Stimulated activated CD4-positive, alpha-beta T cell treated with anti-CD3 and anti-CD28 coated beads, Interleukin-12 subunit alpha, Interleukin-12 subunit beta, amount 100 ng/mL, for 24 hours (primary cell): ENCODE measurements around the gene SRGAP1.
"Not testable (repeated sequence)": the region's sequence is repeated elsewhere in the genome, so short reads cannot be mapped to it uniquely, and the experiment has no call there.

Experiments used
- DNase-seq, 2 experiments: peaks; one replicate each; pipeline ENCODE4 v3.0.0-alpha.2; 2020; ENCODE audit warnings: low read depth in 2 of 2

Gene SRGAP1

DNA sequence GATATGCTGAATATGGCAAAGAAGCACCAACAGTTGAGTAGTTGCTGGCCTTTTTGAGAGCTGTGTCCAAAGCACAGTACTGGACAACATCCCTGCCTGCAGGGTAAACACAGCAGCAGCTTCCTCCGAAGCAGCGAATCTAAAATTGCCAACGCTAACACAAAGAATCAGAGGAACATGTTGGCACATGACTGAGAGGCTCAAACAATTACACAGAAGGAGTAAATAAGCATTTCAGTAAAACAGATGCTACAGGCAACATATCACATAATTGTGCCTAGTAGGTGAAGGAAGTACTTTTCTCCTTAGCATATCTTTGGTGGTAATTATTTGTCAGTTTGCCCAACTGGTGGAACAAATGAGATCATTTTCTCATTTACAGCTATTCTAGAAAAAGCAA, 325.5 kb downstream of the SRGAP1 start:
- no peak for DNase-seq

DNA sequence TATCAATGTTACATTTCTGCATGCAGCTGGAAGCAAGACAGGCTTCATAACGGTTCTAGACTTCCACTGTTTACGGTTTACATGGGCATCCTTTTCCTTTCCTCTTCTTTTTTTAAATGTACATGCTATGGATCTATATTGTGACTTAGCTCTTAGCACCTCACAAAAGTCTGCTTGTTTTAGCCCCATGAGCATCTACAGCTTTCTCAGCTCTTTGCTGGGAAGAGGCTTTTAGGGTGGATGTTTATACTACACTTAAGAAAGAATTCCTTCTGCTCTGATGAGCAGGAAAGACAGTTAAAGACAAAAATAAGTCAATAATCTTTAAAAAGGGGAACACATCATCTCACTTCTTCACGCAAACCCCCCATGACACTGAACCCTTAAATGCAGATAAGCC, 326.2 kb downstream of the SRGAP1 start:
- DNase-seq, result no peak

DNA sequence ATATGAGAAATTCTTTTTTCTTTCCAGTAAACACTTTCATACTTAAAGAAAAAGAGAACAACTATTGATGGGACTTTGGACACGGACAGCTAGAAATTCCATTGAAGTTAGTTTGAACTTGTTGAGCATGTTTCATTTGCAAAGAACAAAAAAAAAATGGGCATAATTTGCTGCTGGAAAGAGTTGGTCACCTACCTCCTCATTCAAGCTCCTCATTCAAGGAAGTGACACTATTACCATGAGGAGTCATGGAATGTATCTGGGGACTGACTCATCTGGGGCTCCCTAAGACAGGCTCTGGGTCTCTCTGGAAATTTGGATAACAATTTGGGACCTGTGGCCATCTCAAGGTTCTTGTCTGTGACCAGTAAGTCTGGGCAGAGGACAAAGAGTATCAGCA, 327.2 kb downstream of the SRGAP1 start:
- DNase-seq, result no peak

DNA sequence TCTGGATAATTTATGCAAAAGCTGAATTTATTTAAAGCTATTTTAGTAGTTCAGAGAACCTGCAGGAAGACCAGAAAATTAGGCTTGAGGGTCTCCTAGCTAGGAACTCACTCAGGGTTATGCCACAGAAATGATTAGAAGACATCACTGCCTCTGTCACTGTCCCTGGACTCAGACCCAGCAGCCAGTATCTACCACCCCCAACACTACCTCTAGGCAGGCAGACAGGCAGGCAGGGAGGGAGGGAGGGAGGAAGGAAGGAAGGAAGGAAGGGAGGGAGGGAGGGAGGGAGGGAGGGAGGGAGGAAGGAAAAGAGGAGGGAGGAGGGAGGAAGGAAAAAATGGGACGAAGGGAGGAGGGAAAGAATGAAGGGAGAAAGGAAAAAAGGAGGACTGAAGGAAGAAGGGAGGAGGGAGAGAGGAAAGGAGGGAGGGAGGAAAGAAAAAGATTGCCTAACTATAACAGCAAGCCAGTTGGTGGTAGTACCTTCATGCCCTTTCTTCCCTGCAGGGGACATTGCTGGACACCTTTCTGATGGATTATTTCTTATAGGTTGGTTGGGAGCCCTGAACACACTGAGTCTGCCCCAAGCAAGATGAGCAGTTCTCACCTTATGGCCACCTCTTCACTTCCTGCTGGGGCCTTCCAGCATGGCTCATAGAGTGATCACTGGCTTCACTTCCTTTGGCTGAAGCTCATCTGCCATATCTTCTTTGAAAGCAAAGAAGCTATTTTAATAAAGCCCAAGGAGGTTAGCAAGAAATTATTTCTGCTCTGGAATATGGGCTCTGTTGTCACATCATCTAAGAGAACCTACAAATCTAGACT, 327.9 kb downstream of the SRGAP1 start:
- no peak for DNase-seq

DNA sequence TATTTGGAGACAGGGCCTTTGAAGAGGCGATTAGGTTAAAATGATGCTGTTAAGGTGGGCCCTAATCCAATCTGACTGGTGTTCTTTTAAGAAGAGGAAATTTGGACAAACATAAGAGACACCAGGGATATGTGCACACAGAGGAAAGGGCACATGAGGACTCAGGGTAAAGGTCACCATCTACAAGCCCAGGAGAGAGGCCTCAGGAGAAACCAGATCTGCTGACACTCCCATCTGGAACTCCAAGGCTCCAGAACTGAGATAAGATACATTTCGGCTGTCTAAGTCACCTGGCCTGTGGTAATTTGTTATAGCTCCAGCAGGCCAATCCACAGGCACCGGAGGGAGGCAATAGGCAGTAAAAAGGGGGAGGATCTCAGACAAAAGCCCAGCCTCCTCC, 329.0 kb downstream of the SRGAP1 start:
- DNase-seq, result no peak

DNA sequence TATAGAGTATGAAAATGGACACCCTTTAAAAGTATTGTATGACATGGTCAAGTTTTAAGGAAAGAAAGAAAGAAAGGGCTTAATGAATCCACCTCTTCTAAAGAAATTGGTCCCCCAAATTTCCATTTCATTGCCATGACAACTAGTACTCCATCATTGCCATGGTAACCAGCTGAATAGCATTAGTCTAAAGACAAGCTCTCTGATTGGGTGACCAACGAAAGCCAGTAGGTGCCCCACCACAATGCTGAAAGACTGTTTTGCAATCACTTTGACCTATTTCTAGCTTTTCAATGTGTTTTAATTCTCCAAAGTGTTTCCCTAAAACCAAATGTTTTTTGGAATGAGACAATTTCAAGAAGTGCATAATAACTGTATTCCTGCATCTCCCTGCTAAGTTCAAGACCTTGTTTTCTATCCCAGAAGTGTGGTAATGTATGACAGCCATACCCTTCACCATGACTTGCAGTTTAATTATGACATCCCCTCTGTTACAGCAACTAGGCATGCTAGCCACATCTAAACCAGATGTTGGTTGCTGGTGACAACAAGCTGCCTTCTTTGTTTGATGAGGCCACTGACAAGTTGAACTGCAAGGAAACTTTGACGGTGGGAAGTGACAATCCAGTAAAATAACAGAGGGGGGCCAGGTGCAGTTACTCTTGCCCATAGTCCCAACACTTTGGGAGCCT, 330.9 kb downstream of the SRGAP1 start:
- DNase-seq, result no peak

DNA sequence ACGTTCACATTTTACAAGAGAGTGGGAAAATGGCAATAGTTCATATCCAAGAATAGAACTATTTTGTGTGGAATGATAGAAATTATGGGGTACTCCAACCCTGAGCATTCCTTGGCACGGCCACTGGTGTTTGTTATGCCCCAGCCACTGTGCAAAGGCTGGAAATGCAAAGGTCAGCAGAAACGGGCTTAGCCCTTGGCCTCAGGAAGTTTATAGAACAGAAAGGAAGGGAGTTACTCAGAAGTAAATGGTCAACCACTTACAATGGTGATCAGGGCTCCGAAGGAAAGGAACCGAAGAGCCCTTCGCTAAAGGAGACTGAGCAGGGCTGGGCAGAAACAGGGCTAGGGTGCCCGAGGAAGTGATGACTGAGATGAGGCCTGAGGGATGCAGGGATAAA, 332.5 kb downstream of the SRGAP1 start:
- DNase-seq, result no peak

DNA sequence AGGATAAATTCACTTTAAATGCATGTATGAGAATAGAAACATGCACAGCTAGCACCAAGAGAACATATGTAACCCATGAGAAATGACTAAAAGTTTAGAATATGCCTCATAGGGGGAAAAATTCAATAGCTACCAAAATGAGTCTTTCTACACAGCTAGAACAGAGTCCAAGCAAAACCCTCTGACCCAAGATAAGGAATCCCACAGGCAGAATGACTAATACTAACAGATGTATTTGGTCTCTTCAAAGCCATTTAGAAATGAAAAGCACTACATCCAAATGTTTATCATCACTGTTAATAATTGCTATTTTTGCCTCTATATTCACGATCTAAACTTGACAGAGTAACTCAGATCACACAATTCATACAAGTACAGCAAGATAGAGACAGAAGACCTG, 333.6 kb downstream of the SRGAP1 start:
- DNase-seq, result no peak

DNA sequence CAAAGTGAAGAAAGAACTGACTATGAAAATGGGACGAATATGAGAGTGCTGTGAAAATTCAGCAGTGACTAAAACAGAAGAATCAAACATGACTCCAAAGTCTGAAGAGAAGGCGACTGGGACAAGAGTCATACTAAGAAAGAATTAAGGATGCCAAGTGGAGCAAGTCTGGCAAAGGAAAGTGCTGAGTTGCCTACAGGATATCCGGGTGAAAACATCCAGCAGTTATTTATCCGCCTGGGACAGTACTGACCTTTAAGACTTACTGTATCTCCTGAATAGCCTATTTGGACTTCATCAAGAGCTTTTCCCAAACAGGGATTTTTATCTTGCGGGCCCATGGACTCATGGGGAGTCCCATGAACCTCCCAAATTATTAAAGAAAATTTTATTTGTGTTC, 336.5 kb downstream of the SRGAP1 start:
- no peak for DNase-seq

DNA sequence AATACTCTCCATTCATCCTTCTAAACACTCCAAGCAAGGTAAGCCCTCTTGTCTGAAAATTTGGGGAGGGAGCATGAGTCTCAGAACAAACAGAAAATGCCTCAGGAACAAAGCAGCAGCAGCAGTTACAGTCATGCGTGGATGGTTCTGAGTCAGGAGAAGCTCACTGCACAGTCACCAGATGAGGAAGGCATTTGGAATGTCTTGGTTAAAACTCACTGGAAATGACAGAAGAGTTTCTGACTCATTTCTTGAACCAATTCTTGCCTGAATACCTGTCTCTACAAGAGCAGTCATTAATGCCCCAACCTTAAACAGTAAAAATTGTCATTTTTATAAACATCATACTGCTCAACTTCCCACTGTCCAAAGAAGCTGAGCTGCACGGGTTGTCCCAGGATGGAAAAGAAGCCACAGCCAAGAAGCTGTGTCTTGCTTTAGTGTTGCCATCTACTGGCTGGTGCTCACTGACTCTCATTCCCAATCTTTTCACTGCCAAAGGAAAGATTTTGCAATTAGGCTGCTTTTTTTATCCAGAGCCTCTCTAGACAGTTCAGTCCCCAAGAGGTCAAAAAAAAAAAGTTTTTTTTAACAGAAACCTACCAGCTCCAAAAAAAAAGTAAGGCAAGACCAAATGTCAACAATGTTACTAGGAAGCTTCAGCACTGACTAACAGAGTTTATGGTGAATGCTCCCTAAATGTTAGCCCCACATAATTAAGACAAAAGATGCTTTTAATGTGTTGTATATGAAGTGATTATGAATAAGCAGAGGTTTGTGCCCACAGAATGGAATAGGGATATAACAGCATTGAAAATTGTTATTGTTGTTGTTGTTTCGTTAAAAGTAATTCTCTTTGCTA, 337.2 kb downstream of the SRGAP1 start:
- no peak for DNase-seq

DNA sequence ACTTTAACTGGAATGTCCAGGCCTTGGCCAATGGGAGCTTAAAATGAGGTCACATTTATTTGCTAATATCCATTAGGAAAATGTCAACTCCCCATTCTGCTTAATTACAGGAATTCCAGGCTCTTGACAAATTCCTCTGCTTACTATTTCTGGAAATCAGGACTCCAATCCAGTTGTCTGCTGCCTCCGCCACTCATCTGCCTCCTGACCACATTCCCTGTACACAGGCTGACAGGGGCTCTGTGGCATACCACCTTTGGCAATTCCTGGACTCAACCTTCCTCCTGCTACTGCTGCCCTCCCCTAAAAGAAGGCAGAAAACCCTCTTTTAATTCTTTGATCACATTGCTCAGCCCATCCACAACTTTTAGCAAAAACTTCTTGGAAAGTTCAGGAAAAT, 339.7 kb downstream of the SRGAP1 start:
- no peak for DNase-seq

DNA sequence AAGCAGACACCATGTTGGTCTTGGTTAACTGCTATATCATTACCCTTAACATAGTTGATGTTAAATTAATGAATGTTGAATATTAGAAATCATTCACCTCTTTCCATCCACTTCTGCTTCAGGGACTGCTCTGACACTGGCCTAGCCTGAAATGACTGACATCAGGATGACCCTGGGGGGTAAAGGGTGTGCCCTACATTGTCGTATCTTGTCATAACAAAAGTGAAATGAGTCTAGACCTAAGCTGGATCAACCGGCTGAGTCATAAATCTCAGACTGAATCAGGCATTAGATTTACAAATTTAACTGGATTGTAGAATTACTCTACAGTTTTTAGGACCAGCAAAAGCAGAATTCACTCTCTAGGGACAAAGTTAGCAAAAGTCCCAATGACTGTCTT, 342.3 kb downstream of the SRGAP1 start:
- no peak for DNase-seq

DNA sequence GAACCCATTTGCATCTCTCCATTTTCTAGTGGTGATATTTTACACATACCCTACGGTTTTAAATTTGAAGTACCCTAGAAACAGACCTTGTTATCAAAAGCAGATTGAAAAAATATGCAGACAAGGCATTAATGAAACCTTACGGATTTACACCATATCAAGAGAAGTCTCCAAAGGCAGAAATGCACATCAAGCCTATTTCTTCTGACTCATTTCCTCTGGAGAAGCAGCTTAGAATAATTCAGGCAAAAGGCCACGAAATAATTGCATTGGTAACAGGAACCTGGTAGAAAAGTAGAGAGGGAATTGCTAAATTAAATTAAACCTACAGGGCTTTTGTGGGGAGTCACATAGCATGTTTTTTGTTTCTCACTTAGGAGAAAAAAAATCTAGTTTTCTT, 342.9 kb downstream of the SRGAP1 start:
- DNase-seq, result no peak

DNA sequence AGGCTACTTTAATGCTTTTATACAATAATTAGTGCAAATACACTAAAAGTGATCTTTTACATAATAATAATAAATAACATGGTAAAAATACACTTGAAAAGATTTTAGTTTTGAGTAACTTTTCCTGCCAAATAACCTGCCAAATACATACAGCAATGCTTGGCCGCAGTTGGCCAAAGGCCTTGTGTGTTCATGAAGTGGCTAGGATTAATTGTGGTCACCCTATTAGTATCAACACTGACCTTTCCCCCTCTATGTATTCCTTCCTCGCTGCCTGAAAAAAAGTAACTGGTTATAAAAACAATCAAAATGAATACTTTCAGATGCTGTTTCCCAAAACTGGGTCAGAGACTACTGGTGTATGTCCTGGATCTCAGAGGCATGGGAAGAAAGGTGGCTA, 343.3 kb downstream of the SRGAP1 start:
- DNase-seq, result no peak

DNA sequence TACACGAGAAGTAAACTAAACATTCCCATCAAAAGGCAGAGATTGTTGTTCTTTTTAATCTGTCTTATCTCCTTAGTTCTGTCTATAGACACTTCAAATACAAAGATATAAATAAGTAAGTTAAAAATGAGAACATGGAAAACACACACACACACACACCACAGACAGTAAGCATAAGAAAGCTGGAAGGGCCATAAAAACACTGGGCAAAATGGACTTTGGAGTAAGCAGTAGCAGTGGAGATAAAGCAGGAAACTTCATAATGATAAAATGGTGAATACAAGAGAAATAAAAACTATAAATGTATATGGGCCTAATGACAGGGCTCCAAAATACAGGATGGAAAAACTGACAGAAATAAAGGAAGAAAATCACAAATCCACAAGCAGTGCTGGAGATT, 345.0 kb downstream of the SRGAP1 start:
- no peak for DNase-seq

DNA sequence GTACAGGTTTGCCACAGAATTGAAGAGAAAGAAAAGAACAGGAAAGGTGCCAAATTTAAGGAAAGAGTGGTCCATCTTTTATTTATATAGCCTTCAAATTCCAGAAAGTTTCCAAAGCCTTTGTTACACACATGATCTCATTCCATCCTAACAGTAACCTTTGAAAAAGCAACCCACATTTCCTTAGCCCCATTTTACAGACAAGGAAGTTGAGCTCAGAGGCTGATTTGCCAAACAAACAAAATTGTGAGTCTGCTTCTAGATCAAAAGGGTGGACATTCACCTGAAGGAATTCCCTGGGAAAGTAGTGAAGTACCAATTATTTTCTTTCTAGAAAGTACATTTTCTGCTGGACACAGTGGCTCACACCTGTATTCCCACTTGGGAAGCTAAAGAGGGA, 345.6 kb downstream of the SRGAP1 start:
- no peak for DNase-seq

DNA sequence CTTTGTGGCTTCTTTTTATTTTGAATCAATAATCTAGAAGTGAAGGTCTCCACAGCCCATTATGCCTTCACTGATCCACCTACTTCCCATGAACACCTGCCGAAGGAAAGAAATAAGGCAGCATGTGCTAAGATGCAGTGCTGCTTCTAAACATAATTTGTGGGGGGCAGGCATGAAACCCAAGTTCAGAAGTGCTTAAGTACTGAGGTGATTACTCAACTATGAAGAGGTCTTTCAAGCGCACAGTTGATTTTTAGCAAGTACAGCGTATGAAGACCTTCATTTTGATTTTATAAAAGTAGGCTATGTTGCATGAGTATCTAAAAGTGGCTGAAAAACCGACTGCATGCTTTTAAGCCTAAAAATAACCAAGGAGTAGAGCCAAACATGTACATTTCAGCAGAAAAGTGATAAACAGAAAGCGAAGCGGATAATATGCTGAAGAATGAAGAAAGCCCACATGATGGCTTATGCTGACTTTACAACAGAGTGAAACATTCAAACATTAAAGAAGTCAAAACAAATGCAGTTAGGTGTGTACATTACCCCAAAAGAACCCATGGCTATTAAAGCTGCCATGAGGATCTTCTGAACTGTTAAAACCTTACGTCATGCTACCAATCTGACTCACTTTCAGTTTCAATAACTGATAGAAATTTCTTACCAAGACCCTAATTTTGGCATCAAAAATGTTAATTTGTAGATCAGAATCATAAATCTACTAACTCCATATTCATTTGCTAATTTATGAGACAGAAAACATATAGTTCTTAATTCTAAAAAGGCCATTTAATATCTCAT, 348.3 kb downstream of the SRGAP1 start:
- no peak for DNase-seq

DNA sequence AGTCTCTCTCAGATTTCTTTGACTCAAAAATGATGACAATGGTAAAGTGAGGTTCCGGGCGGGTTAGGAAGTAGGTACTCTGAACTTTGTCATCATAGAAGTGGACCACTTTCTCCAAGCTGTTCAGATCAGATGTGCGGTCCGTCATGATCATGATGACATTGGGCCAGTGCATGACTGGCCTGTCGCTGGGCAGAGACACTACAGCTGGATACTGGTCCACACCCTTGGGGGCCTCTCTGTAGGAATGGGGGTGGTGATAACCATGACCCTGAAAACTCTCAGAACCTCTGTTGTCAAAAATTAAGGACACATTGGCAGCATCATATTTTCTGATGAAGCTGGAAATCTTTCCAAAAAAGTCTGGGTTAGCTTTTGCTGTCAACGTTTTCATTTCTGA, 349.4 kb downstream of the SRGAP1 start:
- DNase-seq, result no peak

DNA sequence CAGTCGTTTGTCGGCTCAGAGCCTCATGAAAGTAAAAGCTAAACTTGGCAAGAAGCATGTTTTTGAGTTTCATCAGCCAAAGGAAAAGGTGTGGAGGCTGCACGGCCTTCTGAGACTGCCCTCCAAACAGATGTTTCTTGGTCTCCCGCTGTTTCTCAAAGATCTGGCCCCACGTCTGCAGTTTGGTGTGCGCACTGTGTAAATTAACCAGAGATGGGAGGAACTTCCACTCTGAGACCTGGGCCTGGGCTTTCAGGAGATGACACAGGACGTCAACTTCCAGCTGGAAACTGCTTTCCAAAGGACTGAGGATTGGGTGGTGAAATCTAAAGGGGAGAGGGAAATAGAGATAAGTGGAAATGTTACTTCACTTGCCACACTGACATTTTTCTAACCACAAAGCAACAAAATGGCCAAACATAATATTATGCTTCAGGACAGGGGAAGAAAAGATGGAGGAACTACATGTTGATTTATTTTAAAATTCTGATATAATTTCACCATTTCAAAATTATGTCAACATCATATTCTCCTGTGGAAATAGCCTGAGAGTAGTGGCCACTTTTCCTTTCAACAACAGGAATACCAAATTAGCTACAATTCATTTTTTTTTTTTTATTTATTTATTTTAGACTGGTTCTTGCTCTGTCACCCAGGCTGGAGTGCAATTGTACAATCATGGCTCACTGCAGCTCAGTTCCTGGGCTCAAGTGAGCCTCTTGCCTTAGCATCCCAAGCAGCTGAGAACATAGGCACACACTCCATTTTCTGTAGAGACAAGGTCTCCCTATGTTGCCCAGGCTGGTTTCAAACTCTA, 350.0 kb downstream of the SRGAP1 start:
- DNase-seq, result no peak

DNA sequence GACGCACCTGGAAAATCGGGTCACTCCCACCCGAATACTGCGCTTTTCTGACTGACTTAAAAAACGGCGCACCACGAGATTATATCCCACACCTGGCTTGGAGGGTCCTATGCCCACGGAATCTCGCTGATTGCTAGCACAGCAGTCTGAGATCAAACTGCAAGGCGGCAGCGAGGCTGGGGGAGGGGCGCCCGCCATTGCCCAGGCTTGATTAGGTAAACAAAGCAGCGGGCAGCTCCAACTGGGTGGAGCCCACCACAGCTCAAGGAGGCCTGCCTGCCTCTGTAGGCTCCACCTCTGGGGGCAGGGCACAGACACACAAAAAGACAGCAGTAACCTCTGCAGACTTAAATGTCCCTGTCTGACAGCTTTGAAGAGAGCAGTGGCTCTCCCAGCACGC, 351.3 kb downstream of the SRGAP1 start:
- not testable (repeated sequence) for DNase-seq

DNA sequence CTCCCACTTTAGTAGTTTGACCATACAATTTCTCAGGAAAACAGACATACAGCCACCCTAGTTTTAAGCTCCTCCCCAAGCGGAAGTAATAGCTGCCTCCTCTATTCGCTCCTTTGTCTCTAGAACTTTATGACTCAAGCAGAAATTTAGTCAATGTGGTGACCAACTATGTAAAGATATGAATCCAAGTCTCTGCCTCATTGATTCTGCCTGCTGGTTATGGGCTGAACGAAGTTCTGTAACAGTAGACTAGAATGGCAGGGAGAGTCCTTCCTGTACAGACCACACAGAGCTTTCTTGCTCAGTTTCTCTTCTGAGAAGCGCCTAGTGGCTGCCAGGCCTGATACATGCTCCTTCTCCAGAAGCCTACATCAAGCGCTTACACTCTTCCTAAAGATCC, 358.5 kb downstream of the SRGAP1 start:
- no peak for DNase-seq
